Measurements from ENCODE around the gene YWHAQ. TPM values are rescaled to one million over a fixed set of nuclear protein-coding genes. Genes with fewer than 3 reads are reported as not detected.
A peak's percentile ranks its signal among the peaks of the same experiment; 100 is the strongest.
"Not testable (repeated sequence)": the region's sequence is repeated elsewhere in the genome, so short reads cannot be mapped to it uniquely, and the experiment has no call there.

The YWHAQ gene
- polyA plus RNA-seq, 2 of the 4 experiments (the other 2 are of a cell fraction): 661 to 833 TPM

DNA sequence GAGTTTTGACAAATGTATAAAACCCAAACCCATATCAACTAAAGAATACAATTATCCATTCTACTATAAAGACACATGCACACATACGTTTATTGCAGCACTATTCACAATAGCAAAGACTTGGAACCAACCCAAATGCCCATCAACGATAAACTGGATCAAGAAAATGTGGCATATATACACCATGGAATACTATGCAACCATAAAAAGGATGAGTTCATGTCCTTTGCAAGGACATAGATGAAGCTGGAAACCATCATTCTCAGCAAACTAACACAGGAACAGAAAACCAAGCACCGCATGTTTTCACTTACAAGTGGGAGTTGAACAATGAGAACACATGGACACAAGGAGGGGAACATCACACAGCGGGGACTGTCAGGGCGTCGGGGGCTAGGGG lies 9.1 kb downstream of the YWHAQ start:
- H3K4me1 ChIP-seq: peaks cover 55% of the 10 kb centered on the region
- not testable (repeated sequence) for FAIRE-seq
- 91% methylated on average over 6 of the region's 6 CpGs for WGBS (ENCODE audit: missing lambda C conversion rate)

DNA sequence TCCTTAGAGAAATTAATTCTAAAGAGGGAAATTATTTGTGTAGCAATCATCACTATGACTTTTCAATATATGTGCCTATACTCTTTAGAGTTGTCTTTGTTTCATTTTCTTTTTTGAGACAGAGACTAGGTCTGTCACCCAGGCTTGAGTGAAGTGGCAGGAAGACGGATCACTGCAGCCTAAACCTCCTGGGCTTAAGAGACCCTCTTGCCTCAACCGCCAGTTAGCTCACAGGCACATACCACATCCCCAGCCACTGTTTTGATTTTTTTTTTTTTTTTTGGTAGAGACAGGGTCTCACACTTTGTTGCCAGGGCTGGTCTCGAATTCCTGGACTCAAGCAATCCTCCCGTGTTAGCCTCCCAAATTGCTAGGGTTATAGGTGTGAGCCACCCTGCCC lies 12.4 kb downstream of the YWHAQ start:
- no peak overlapping the region for H3K4me2 ChIP-seq
- FAIRE-seq (no peak), ATAC-seq (no peak), DNase-seq (ENCODE audit: low read depth in 1 of 2, low spot score in 1 of 2) (no peak)
- H3K4me1 ChIP-seq: peaks cover 70% of the 10 kb centered on the region
- H3K27ac ChIP-seq: no peak overlapping the region
- CTCF ChIA-PET: interaction anchor here (1.3 to 1.8 kb wide), 3 partner anchors 13 to 153 kb away, joined by 3 to 6 read pairs (median 4); no protein-coding TSS in a partner anchor
- H3K4me3 ChIP-seq: no peak overlapping the region
- WGBS (ENCODE audit: missing lambda C conversion rate): 93% methylated on average over 4 of the region's 4 CpGs
- POLR2A ChIA-PET: interaction anchor here (1.3 to 3.5 kb wide), 2 partner anchors 12 to 63 kb away, joined by 3 to 22 read pairs; partner anchors contain the start of genes ADAM17 and YWHAQ
- H3K9me3 ChIP-seq: no peaks in the 10 kb centered on the region
- TF ChIP-seq CBX8 (IDR thresholded peaks at IDR 0.05) (no peak), JUNB (IDR thresholded peaks at IDR 0.05) (no peak), PHF8 (IDR thresholded peaks at IDR 0.05; ENCODE audit: borderline replicate concordance, low read depth) (no peak), KDM5A (IDR thresholded peaks at IDR 0.05) (no peak), NPAS2 (CRISPR knock-in tag; IDR thresholded peaks at IDR 0.05; ENCODE audit: borderline replicate concordance) (no peak), HEYL (CRISPR knock-in tag; IDR thresholded peaks at IDR 0.05) (no peak), RNF2 (IDR thresholded peaks at IDR 0.05; ENCODE audit: borderline replicate concordance, low read depth) (no peak), RCOR1 (IDR thresholded peaks at IDR 0.05; ENCODE audit: low read depth, low read length) (no peak), KDM1A (IDR thresholded peaks at IDR 0.05; ENCODE audit: low read depth) (no peak), FOSL2 (IDR thresholded peaks at IDR 0.05) (no peak), FOSL2 (CRISPR knock-in tag; IDR thresholded peaks at IDR 0.05) (no peak), RAD21 (conservative IDR thresholded peaks at IDR 0.05 in 1 of 2, IDR thresholded peaks at IDR 0.05 in 1 of 2) (no peak)
- TF ChIP-seq, protein P1, sequence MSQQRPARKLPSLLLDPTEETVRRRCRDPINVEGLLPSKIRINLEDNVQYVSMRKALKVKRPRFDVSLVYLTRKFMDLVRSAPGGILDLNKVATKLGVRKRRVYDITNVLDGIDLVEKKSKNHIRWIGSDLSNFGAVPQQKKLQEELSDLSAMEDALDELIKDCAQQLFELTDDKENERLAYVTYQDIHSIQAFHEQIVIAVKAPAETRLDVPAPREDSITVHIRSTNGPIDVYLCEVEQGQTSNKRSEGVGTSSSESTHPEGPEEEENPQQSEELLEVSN (IDR thresholded peaks at IDR 0.05; ENCODE audit: borderline replicate concordance, low read depth): no peak
- TF ChIP-seq, protein P2, sequence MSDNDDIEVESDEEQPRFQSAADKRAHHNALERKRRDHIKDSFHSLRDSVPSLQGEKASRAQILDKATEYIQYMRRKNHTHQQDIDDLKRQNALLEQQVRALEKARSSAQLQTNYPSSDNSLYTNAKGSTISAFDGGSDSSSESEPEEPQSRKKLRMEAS (IDR thresholded peaks at IDR 0.05): no peak
- TF ChIP-seq, protein P3, sequence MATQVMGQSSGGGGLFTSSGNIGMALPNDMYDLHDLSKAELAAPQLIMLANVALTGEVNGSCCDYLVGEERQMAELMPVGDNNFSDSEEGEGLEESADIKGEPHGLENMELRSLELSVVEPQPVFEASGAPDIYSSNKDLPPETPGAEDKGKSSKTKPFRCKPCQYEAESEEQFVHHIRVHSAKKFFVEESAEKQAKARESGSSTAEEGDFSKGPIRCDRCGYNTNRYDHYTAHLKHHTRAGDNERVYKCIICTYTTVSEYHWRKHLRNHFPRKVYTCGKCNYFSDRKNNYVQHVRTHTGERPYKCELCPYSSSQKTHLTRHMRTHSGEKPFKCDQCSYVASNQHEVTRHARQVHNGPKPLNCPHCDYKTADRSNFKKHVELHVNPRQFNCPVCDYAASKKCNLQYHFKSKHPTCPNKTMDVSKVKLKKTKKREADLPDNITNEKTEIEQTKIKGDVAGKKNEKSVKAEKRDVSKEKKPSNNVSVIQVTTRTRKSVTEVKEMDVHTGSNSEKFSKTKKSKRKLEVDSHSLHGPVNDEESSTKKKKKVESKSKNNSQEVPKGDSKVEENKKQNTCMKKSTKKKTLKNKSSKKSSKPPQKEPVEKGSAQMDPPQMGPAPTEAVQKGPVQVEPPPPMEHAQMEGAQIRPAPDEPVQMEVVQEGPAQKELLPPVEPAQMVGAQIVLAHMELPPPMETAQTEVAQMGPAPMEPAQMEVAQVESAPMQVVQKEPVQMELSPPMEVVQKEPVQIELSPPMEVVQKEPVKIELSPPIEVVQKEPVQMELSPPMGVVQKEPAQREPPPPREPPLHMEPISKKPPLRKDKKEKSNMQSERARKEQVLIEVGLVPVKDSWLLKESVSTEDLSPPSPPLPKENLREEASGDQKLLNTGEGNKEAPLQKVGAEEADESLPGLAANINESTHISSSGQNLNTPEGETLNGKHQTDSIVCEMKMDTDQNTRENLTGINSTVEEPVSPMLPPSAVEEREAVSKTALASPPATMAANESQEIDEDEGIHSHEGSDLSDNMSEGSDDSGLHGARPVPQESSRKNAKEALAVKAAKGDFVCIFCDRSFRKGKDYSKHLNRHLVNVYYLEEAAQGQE (IDR thresholded peaks at IDR 0.05): no peak
- TF ChIP-seq, protein P4, sequence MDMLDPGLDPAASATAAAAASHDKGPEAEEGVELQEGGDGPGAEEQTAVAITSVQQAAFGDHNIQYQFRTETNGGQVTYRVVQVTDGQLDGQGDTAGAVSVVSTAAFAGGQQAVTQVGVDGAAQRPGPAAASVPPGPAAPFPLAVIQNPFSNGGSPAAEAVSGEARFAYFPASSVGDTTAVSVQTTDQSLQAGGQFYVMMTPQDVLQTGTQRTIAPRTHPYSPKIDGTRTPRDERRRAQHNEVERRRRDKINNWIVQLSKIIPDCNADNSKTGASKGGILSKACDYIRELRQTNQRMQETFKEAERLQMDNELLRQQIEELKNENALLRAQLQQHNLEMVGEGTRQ (IDR thresholded peaks at IDR 0.05): no peak
- TF ChIP-seq, protein P5, sequence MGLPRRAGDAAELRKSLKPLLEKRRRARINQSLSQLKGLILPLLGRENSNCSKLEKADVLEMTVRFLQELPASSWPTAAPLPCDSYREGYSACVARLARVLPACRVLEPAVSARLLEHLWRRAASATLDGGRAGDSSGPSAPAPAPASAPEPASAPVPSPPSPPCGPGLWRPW (IDR thresholded peaks at IDR 0.05): no peak

More for the DNA sequence above, 9.1 kb downstream of the YWHAQ start:
- TF ChIP-seq POLR2AphosphoS2 (conservative IDR thresholded peaks at IDR 0.05; ENCODE audit: low read length): peak; percentile 64; the same call in 1 of the 2 replicates
- 0 out of 3 replicates have a peak overlapping the region, but pooled peaks have one; percentile 44 for H3K4me2 ChIP-seq
- not testable (repeated sequence) for H3K4me3 ChIP-seq; ATAC-seq; H3K27ac ChIP-seq; DNase-seq (ENCODE audit: low read depth in 1 of 2, low spot score in 1 of 2); H3K9me3 ChIP-seq
- ChIA-PET POLR2A (interaction anchor here (2.0 kb wide), 1 partner anchor 9 kb away, joined by 10 read pairs; the partner anchor contains the start of gene YWHAQ), CTCF (interaction anchor here (1.0 to 2.9 kb wide), 2 partner anchors 12 to 148 kb away, joined by 4 to 9 read pairs; no protein-coding TSS in a partner anchor)
